Medulla oblongata (tissue), 1 donor: ENCODE measurements around the gene TMTC1.

ENCODE experiments used
- DNase-seq: peaks from one replicate; pipeline ENCODE4 v3.0.0-alpha.2; 2015; ENCODE audit errors: extremely low spot score

Gene TMTC1

GRCh38 chr12:29780084-29780483 is 3.7 kb downstream of the TMTC1 start:
- DNase-seq = no peak

DNA sequence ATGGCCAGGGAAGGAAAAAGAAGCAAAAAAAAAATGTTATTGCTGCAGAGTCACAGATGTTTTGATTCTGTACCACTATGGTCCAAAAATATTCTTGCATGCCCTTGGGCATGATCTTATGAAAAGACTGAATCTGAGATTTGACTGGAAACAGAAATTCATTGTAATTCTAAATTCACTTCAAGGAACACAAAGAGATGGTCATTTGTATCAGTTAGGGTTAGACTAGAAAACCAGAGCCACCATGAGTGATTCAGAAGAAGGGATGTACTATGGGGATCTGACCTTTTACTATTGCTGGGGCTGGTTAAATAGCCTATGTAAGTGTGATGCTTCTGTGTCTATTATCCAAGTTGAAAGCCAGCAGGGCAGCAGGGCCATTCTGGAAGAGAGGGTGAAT is 5.2 kb downstream of the TMTC1 start:
- DNase-seq = no peak

- no peak for DNase-seq
Measured at GRCh38 chr12:29773076-29773475, 10.7 kb downstream of the TMTC1 start.

DNA sequence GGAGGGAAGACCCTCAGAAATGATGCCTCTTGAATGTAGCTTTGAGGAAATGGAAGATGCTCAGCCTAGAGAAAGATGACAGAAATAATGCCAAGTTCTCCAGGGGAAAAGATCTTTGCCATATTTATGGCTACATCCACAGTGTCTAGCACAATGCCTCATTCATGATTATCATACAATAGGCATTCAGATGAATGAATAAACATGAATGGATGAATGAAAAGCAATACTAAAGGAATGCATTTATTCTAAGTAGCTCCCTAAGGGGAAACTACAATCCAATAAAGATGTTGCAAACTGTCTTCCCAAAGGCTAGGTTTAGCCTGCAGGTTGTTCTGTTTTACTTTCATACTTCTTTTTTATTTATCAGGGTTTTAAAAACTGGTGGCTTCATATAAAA is 12.0 kb downstream of the TMTC1 start:
- no peak for DNase-seq

DNA sequence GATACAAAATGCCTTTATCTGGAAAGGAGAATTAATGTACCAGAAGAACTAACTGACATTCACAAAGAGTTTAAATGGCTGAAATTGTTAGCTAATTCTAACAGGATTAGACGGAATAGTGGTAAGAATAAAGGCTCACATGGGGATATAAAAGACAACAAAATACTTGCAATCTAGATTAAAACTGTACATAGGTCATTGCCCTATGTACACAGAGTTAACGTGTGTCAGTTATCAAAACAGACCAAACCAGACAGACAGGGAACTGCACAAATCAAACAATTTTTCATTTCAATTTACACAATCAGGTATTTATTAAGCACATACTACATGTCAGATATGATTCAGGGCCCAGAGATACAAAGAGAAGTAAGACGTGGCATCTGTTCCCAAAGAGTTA is 12.6 kb downstream of the TMTC1 start:
- no peak for DNase-seq

DNA sequence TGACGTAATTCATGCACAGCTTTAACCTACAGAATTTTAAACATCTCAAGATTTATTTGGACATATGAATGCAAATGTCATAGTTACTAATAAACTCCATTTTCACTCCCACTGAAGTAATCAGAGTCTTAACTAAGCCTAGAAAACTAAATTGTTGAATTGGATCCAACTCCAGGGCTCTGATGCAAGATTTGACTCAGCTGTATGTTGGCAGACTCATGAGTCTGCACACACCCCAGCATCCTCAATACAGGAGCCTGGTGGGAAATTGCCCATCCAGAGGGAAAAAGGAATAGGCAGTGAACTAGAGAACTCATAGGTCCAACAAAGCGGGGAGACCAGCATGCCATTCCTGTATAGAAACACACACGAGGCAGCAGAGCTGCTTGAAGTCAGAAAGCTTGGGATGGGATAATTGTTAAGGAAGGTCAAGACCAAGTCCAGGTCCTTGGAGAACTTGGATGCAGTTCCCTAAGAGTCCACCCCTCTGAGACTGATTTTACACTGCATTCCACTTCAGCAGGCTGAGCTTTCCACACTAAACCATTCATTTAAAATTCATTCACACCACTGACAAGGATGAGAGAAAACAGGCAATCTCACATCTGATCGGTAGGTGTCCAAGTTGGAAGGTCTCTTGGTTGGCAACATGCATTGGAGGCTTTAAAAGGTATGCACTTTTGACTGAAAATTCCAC is 14.4 kb downstream of the TMTC1 start:
- DNase-seq = no peak

DNA sequence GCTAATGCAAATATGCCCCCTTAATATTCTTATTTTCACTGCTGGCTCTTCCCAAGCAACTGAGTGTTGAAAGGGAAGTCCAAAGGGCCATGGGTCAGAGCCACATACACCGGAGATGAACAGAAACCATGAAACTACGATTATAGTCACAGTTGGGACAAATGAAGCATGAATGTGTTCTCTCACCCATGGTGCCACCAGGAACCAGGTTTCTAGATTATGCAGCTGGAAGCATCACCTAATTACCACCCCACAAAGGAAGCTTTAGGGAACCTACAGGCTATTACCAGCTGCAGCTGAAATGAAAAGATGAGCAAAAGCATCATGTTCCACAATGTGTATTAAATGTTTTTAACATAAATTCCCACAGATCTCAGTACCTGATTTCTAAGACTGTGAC is 15.4 kb downstream of the TMTC1 start:
- no peak for DNase-seq

GRCh38 chr12:29763301-29763683 is 20.4 kb downstream of the TMTC1 start:
- DNase-seq = no peak

DNA sequence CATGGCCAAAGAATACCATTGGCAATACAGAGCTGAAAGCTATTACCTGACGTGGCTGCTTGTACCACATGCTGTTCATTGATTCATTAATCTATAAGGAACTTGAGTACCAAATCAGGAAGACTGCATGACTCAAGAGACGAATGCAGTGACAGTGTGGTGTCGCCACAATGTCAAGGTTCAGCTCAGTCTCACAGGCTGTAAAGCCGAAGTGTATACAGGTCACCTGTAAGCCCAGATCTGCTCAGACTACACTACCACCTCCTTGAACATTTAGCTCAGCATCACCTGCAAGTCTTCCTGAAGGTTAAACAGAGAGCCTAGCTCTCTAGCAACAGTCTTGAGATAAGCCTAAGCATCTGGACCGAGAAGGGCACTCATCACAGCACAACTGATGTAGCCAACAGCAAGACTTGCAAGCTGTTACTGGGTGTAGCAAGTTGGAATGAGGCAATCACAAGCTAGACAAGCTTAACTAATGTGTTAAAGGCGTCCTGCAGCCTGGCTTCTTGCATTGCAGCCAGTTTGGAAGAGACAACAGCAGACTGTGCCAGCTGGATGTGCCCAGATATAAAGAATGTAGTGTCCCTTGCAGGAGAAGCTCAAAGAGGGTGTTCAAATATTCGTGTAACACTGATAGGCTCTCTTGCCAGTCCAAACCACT is 21.0 kb downstream of the TMTC1 start:
- DNase-seq = peak; percentile 42

DNA sequence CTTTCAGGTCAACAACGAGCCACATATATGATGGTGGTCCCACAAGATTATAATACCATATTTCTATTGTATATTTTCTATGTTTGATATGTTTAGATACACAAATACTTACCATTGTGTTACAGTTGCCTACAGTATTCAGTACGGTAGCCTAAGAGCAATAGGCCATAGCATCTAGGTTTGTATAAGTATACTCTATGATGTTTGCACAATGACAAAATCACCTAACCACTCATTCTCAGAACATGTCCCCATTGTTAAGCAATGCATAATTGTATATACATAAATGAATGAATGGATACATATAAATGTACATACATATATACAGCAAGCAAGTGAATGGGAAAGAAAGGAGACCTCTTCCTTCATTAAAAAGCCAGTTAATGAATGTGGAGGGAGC is 23.8 kb downstream of the TMTC1 start:
- no peak for DNase-seq

- no peak for DNase-seq
Measured at GRCh38 chr12:29756741-29757390, 26.9 kb downstream of the TMTC1 start.

DNA sequence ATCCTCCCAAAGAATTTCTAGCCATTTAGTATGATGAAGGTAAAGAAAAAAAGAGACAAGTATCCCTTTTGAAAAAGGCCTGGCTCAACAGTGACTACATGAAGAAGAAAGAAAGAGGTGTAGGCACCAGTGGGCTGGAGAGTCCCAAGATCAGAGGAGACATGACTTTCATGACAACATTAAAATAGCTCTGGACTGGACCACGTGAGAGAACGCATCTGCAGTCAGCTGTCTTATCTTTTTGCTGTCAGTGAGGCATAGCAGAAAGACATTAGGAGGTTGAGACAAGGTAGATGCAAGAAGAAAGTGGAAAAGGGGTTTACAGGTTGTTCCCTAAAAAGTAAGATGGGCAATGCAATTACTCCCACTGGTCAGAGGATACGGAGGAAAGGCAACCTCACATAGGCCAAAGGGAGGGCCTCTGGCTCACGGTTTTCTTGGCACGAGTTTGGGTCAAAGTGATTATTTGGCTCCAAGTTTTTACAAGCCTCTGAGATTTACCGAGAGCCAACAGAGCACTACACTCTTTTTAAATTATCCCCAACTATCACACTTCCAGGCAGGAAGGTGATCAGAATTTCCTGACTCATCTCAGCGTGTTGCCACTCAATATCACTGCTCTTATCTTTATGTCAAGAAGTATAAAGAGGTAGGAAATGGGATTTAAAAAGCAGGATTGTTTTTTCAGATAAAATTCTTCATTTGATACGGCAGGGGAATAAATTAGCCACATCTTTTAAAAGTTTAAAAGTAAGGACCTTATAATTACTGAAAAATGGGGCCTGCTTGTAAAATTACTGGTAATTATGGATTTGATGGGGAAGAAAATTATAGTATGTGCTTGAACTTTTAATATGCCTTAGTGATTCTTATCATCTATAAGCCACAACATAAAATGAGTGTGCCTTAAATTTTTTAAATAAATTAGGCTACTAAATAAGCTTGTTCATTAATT is 29.2 kb downstream of the TMTC1 start:
- DNase-seq = no peak

- no peak for DNase-seq
Measured at GRCh38 chr12:29752121-29752520, 31.6 kb downstream of the TMTC1 start.

DNA sequence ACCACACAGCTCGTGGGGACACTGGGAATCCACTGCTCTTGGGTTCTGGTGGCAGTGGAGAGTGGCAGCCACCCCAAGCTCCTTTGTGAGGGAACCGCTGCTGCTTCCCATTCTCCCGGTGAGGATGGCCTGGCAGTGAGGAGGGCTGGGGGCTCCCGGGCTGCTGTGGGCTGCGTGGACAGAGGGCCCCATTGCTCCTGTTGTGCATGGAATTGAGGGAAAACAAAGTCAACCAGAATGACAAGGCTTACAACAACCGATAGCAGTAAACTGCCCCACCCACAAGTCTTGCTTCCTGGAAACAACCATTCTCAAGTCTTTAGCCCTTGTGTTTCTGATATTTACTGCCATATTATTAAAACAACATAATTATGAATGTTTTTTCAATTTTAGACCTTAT is 32.1 kb downstream of the TMTC1 start:
- DNase-seq = no peak

- no peak for DNase-seq
Measured at GRCh38 chr12:29750928-29751220, 32.9 kb downstream of the TMTC1 start.

- no peak for DNase-seq
Measured at GRCh38 chr12:29750131-29750927, 33.4 kb downstream of the TMTC1 start.

- no peak for DNase-seq
Measured at GRCh38 chr12:29744365-29744764, 39.4 kb downstream of the TMTC1 start.

GRCh38 chr12:29743801-29744200 is 39.9 kb downstream of the TMTC1 start:
- DNase-seq = no peak

GRCh38 chr12:29743077-29743476 is 40.7 kb downstream of the TMTC1 start:
- DNase-seq = no peak

- DNase-seq = no peak
Measured at GRCh38 chr12:29742646-29743045, 41.1 kb downstream of the TMTC1 start.
